Measurements from ENCODE around the gene PARPBP.
"Not testable (repeated sequence)": the region's sequence is repeated elsewhere in the genome, so short reads cannot be mapped to it uniquely, and the experiment has no call there.

GRCh38 chr12:102130720-102131119 lies 10.7 kb downstream of the PARPBP start:
- TF ChIP-seq PBX3 (CRISPR knock-in tag; IDR thresholded peaks at IDR 0.05; ENCODE audit: borderline replicate concordance); SP4 (CRISPR knock-in tag; IDR thresholded peaks at IDR 0.05); CTCF (CRISPR knock-in tag; IDR thresholded peaks at IDR 0.05); SMAD1 (CRISPR knock-in tag; IDR thresholded peaks at IDR 0.05; ENCODE audit: borderline replicate concordance, low read depth); TEAD3 (CRISPR knock-in tag; optimal IDR thresholded peaks at IDR 0.05; ENCODE audit: borderline replicate concordance); DNMT3B (CRISPR knock-in tag; conservative IDR thresholded peaks at IDR 0.05); EZH2 (conservative IDR thresholded peaks at IDR 0.05; ENCODE audit: low read depth, low read length); EP300 (IDR thresholded peaks at IDR 0.05; ENCODE audit: low read depth in 2 of 2, low read length in 2 of 2); EP300 (CRISPR knock-in tag; IDR thresholded peaks at IDR 0.05; ENCODE audit: borderline replicate concordance); ZNF879 (CRISPR knock-in tag; IDR thresholded peaks at IDR 0.05); ATF2 (CRISPR knock-in tag; IDR thresholded peaks at IDR 0.05); HNF1A (IDR thresholded peaks at IDR 0.05; ENCODE audit: low read depth); HNF1A (CRISPR knock-in tag; IDR thresholded peaks at IDR 0.05; ENCODE audit: borderline replicate concordance); HOXA7 (CRISPR knock-in tag; IDR thresholded peaks at IDR 0.05); PHF8 (CRISPR knock-in tag; IDR thresholded peaks at IDR 0.05); ESRRA (CRISPR knock-in tag; IDR thresholded peaks at IDR 0.05; ENCODE audit: low read depth): not testable (repeated sequence)
